ENCODE results near the gene KCNA3.

DNA sequence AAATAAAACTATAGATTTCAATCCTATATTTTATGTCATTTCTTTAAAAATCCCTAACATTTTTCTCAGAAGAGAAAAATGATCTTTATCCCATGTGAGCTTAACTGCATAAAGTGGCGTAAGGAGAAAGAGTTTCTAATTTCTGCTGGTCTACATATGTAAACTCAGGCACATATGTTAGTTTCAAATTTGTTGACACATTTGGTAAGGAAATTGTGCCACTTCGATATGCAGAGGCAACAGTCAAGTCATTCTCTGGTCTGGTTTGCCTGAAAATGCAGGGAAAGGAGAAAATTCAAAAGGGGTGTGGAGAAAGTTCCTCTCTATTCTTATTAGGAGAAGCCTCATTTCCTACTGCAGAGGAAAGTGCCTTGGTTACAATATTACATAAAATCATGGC lies 11.5 kb downstream of the KCNA3 start:
- TF ChIP-seq CTCF (conservative IDR thresholded peaks at IDR 0.05) (no peak), ZFX (IDR thresholded peaks at IDR 0.05) (no peak)

Data from C4-2B (cell line).